Hepatocyte (in vitro differentiated cells): Measurements from ENCODE around the gene PIK3CA. TPM values are rescaled to one million over a fixed set of nuclear protein-coding genes. Genes with fewer than 3 reads are reported as not detected.

ENCODE experiments used
- DNase-seq: peaks from one replicate; pipeline ENCODE4 v3.0.0-alpha.2; 2016; ENCODE audit warnings: low spot score
- H2AFZ ChIP-seq: fragments of 200-600 bp; sonication (generic); 2 replicates; pipeline ENCODE4 v1.6.0; 2016; ENCODE audit warnings: antibody characterized with exemption, mild to moderate bottlenecking
- H3K27ac ChIP-seq: fragments of 200-600 bp; sonication (generic); 2 replicates; pipeline ENCODE4 v1.5.1; 2016; ENCODE audit warnings: mild to moderate bottlenecking
- H3K27me3 ChIP-seq: fragments of 200-600 bp; sonication (generic); 2 replicates; pipeline ENCODE4 v1.6.1; 2016
- H3K36me3 ChIP-seq: fragments of 200-600 bp; sonication (generic); replicated peaks from 2 replicates; pipeline ENCODE4 v1.5.1; 2016; ENCODE audit warnings: low read depth; ENCODE audit not compliant: insufficient read depth
- H3K4me1 ChIP-seq: fragments of 200-600 bp; sonication (generic); 2 replicates; pipeline ENCODE4 v1.5.1; 2016; ENCODE audit warnings: mild to moderate bottlenecking, moderate library complexity; ENCODE audit not compliant: insufficient read depth
- H3K4me2 ChIP-seq: fragments of 200-600 bp; sonication (generic); 2 replicates; pipeline ENCODE4 v1.6.0; 2016
- H3K4me3 ChIP-seq: fragments of 200-600 bp; sonication (generic); 2 replicates; pipeline ENCODE4 v1.5.1; 2016; ENCODE audit warnings: mild to moderate bottlenecking
- H3K79me2 ChIP-seq: fragments of 200-600 bp; sonication (generic); 2 replicates; pipeline ENCODE4 v1.6.0; 2017; ENCODE audit warnings: mild to moderate bottlenecking
- H3K9me2 ChIP-seq: fragments of 200-600 bp; sonication (generic); replicated peaks from 2 replicates; pipeline ENCODE4 v1.6.0; 2017; ENCODE audit warnings: mild to moderate bottlenecking; ENCODE audit not compliant: insufficient read depth
- H3K9me3 ChIP-seq: fragments of 200-600 bp; sonication (generic); 2 replicates; pipeline ENCODE4 v1.5.1; 2016; ENCODE audit warnings: low read depth, mild to moderate bottlenecking
- H4K20me1 ChIP-seq: fragments of 200-600 bp; sonication (generic); 2 replicates; pipeline ENCODE4 v1.6.0; 2016; ENCODE audit warnings: mild to moderate bottlenecking; ENCODE audit not compliant: insufficient read depth, poor library complexity, severe bottlenecking
- EZH2 ChIP-seq: fragments of 200-600 bp; sonication (generic); IDR thresholded peaks from 2 replicates; pipeline ENCODE4 v1.6.1; 2016; ENCODE audit warnings: antibody characterized with exemption, mild to moderate bottlenecking, borderline replicate concordance
- EZH2phosphoT487 ChIP-seq: fragments of 200-600 bp; sonication (generic); IDR thresholded peaks from one replicate; pipeline ENCODE4 v1.6.1; 2018; ENCODE audit warnings: antibody characterized with exemption, mild to moderate bottlenecking, low read depth, moderate library complexity; ENCODE audit not compliant: unreplicated experiment, severe bottlenecking
- WGBS: methylation state at CpG from one replicate; pipeline ENCODE4 v1.1.6; 2016; ENCODE audit warnings: low lambda C conversion rate; ENCODE audit errors: missing lambda C conversion rate; 5-methylcytosine and 5-hydroxymethylcytosine counted together
- polyA plus RNA-seq: library from polyadenylated mRNA; unstranded; fragments of >200 nt; fragmentation: Nextera tagmentation; extraction: Ambion mirVana; gene quantifications from 2 replicates; pipeline ENCODE4 v1.2.1, GENCODE V29; 2016
- total RNA-seq: library from RNA; depleted of rRNA; stranded (reverse); fragments of >200 nt; gene quantifications from 2 replicates; pipeline ENCODE4 v1.2.3, GENCODE V29; 2014
- TF ChIP-seq, protein P1 (sequence below): fragments of 200-600 bp; sonication (generic); IDR thresholded peaks from 2 replicates; pipeline ENCODE4 v1.5.1; 2016; ENCODE audit warnings: antibody characterized with exemption, mild to moderate bottlenecking; ENCODE audit not compliant: poor library complexity

PIK3CA gene
- total and polyA plus RNA-seq, 2 experiments from 2014 or later, result 5.9 to 21.0 TPM

DNA sequence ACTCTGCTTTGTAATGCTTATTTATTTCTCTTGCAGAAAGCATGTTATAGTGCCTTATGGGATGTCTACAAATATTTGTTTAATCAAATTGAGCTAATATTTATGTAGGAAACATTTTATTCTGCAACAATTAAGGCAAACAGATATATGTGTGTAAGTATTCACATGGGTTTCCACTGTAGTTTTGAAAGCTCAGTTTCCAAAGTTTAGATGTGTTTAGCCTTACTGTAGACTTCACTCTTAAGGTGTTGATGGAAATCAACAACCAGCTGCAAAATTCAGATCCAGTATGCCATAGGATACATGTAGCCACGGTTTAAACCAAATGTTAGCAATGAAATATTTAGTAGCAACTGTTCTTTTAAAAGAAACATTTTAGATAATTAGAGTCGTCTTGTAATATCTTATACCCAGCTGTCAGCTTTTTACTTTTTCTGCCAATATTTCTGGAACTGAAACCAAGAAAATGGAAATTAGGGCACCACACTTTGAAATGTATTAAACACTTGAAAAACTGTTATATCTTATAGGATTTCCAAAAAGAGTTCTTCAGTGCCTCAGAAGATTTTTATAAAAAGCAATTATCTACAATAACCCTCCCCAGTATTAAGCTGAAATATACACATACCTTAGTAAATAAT is 18.5 kb downstream of the PIK3CA start:
- H3K9me2 ChIP-seq, result no peaks in the 10 kb centered on the region
- peaks cover 6% of the 10 kb centered on the region for H4K20me1 ChIP-seq
- no peak overlapping the region for H3K4me3 ChIP-seq
- H3K36me3 ChIP-seq, result no peaks in the 10 kb centered on the region
- no peaks in the 10 kb centered on the region for H3K27me3 ChIP-seq
- 86% methylated on average over 2 of the region's 2 CpGs for WGBS
- no peak for DNase-seq
- TF ChIP-seq EZH2phosphoT487, result no peak
- TF ChIP-seq, protein P1, sequence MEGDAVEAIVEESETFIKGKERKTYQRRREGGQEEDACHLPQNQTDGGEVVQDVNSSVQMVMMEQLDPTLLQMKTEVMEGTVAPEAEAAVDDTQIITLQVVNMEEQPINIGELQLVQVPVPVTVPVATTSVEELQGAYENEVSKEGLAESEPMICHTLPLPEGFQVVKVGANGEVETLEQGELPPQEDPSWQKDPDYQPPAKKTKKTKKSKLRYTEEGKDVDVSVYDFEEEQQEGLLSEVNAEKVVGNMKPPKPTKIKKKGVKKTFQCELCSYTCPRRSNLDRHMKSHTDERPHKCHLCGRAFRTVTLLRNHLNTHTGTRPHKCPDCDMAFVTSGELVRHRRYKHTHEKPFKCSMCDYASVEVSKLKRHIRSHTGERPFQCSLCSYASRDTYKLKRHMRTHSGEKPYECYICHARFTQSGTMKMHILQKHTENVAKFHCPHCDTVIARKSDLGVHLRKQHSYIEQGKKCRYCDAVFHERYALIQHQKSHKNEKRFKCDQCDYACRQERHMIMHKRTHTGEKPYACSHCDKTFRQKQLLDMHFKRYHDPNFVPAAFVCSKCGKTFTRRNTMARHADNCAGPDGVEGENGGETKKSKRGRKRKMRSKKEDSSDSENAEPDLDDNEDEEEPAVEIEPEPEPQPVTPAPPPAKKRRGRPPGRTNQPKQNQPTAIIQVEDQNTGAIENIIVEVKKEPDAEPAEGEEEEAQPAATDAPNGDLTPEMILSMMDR, result no peak
- no peak for TF ChIP-seq EZH2
- H3K4me1 ChIP-seq, result no peaks in the 10 kb centered on the region
- H3K27ac ChIP-seq, result no peak overlapping the region
- no peaks in the 10 kb centered on the region for H3K9me3 ChIP-seq
- peaks cover 95% of the 10 kb centered on the region for H3K79me2 ChIP-seq
- H2AFZ ChIP-seq, result no peak overlapping the region
- no peak overlapping the region for H3K4me2 ChIP-seq

DNA sequence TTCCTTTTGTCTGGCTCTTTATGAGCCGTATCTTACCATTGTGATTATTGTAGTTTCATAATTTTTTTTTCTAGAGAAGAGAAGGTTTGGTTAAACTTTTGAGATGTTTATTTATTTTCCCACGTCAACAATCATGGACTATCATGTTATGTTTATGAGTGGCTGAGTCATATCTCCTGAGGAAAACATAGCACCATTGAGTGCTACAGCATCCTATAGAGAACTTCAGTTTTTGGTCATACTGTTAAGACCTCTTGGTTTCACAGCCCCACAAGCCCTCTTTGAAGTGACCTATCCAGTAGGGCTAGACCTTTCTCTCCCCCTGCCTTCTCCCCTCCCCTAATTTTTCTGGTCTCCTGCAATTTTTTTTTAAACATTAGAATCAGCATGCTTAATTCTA is 20.8 kb downstream of the PIK3CA start:
- no peak for TF ChIP-seq EZH2phosphoT487
- TF ChIP-seq EZH2, result no peak
- TF ChIP-seq, protein P1, result no peak
- no peak for DNase-seq
- no peaks in the 10 kb centered on the region for H3K9me3 ChIP-seq
- H3K4me2 ChIP-seq, result no peak overlapping the region
- no peaks in the 10 kb centered on the region for H3K4me1 ChIP-seq
- no peak overlapping the region for H3K4me3 ChIP-seq
- no peaks in the 10 kb centered on the region for H3K9me2 ChIP-seq
- H3K27me3 ChIP-seq, result no peaks in the 10 kb centered on the region
- H4K20me1 ChIP-seq, result peaks cover 5% of the 10 kb centered on the region
- no peaks in the 10 kb centered on the region for H3K36me3 ChIP-seq
- H2AFZ ChIP-seq, result no peak overlapping the region
- H3K27ac ChIP-seq, result no peak overlapping the region
- peaks cover 91% of the 10 kb centered on the region for H3K79me2 ChIP-seq
- WGBS, result 89% methylated on average over 2 of the region's 2 CpGs

DNA sequence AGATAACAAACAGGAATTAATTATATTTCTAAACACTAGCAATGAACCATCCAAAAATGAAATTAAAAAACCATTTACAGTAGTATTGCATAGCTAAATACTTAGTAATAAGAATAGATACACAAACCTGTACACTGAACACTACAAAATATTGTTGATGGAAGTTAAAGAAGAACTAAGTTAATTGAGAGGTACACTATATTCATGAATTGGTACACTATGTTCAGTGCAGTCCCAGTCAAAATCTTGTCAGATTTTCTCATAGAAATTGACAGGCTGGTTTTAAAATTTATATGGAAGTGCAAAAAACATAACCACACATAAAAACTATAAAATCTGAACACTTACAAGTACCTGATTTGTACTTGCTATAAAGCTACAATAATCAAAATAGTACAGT is 24.4 kb downstream of the PIK3CA start:
- Histone ChIP-seq H4K20me1 (peaks cover 4% of the 10 kb centered on the region), H3K9me2 (no peaks in the 10 kb centered on the region), H2AFZ (no peak overlapping the region), H3K4me3 (no peak overlapping the region), H3K36me3 (no peaks in the 10 kb centered on the region), H3K9me3 (no peaks in the 10 kb centered on the region), H3K79me2 (peaks cover 93% of the 10 kb centered on the region), H3K4me1 (no peaks in the 10 kb centered on the region), H3K27me3 (no peaks in the 10 kb centered on the region), H3K4me2 (no peak overlapping the region), H3K27ac (no peak overlapping the region)
- no peak for DNase-seq
- TF ChIP-seq, protein P1, result no peak
- no peak for TF ChIP-seq EZH2phosphoT487
- TF ChIP-seq EZH2, result no peak
